ENCODE data around the gene MROH9.

The MROH9 gene

GRCh38 chr1:170993717-170994116 is 58.4 kb downstream of the MROH9 start:
- H3K4me3 ChIP-seq (ENCODE audit: low read depth in 1 of 2, low read length in 1 of 2) = no peak overlapping the region
- no peak for TF ChIP-seq CTCF (IDR thresholded peaks at IDR 0.05)
- H3K9me3 ChIP-seq = no peaks in the 10 kb centered on the region
- H3K4me1 ChIP-seq (ENCODE audit: control insufficient read depth in 1 of 2, insufficient read depth in 1 of 2, low read depth in 1 of 2, low read length in 1 of 2) = no peaks in the 10 kb centered on the region
- H3K36me3 ChIP-seq = no peaks in the 10 kb centered on the region
- H3K27me3 ChIP-seq = no peaks in the 10 kb centered on the region
- H3K27ac ChIP-seq = no peak overlapping the region

GRCh38 chr1:171014880-171015279 is 79.5 kb downstream of the MROH9 start:
- Histone ChIP-seq H3K9me3 (no peaks in the 10 kb centered on the region), H3K36me3 (no peaks in the 10 kb centered on the region), H3K4me3 (ENCODE audit: low read depth in 1 of 2, low read length in 1 of 2) (no peak overlapping the region), H3K4me1 (ENCODE audit: control insufficient read depth in 1 of 2, insufficient read depth in 1 of 2, low read depth in 1 of 2, low read length in 1 of 2) (no peaks in the 10 kb centered on the region), H3K27ac (no peak overlapping the region), H3K27me3 (no peaks in the 10 kb centered on the region)
- TF ChIP-seq CTCF (IDR thresholded peaks at IDR 0.05) = no peak

- no peaks in the 10 kb centered on the region for H3K36me3 ChIP-seq
- no peak overlapping the region for H3K27ac ChIP-seq
- TF ChIP-seq CTCF (IDR thresholded peaks at IDR 0.05) = no peak
These were observed 82.1 kb downstream of the MROH9 start for GRCh38 chr1:171017426-171017825.

GRCh38 chr1:171019971-171020370 is 84.6 kb downstream of the MROH9 start:
- H3K27me3 ChIP-seq = no peaks in the 10 kb centered on the region
- H3K36me3 ChIP-seq = no peaks in the 10 kb centered on the region
- no peaks in the 10 kb centered on the region for H3K4me1 ChIP-seq (ENCODE audit: control insufficient read depth in 1 of 2, insufficient read depth in 1 of 2, low read depth in 1 of 2, low read length in 1 of 2)
- H3K27ac ChIP-seq = no peak overlapping the region
- no peak overlapping the region for H3K4me3 ChIP-seq (ENCODE audit: low read depth in 1 of 2, low read length in 1 of 2)
- TF ChIP-seq CTCF (IDR thresholded peaks at IDR 0.05) = no peak
- H3K9me3 ChIP-seq = no peaks in the 10 kb centered on the region

More at GRCh38 chr1:171017426-171017825, 82.1 kb downstream of the MROH9 start:
- Histone ChIP-seq H3K27me3 (no peaks in the 10 kb centered on the region), H3K4me1 (ENCODE audit: control insufficient read depth in 1 of 2, insufficient read depth in 1 of 2, low read depth in 1 of 2, low read length in 1 of 2) (no peaks in the 10 kb centered on the region), H3K9me3 (no peaks in the 10 kb centered on the region), H3K4me3 (ENCODE audit: low read depth in 1 of 2, low read length in 1 of 2) (no peak overlapping the region)

DNA sequence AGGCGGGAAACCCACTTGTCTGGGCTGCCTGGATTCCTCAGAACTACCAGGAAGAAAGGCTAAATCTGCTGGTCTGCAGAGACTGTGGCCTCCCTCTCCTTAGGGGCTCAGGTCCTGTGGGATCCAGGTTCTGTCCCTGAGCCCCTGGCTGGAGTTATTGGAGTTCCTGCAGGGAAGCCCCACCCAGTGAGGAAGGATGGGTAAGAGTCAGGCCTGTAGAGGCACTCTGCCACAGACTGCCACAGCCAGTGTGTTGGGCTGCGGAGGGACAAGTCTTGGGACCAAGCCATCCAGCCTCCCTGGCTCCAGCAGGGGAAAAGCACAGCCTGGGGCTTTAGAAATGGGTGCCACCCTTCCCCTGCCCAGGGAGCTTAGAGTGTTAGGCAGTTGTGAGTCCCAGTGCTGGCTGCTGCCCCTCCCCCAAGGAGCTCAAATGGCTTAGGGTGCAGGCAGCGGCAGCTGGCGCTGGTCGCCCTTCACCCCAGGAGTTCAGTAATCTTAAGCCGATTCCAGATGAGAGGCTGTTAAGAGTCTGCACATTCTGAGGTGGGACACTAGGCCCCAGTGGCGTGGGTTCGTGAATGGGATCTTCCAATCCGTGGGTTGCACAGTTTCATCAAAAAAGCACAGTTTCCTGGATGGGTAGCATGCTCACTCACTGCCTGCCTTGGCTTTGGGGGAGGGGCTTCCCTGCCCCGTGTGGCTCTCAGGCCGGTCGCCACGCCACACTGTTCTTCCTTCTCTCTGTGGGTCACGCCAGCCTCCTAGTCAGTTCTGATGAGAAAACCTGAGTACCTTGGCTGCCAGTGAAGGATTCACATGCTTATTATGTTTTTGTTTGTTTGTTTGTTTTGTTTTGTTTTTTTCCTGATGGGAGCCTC is 97.7 kb downstream of the MROH9 start:
- TF ChIP-seq CTCF (IDR thresholded peaks at IDR 0.05) = no peak
- no peaks in the 10 kb centered on the region for H3K4me1 ChIP-seq (ENCODE audit: control insufficient read depth in 1 of 2, insufficient read depth in 1 of 2, low read depth in 1 of 2, low read length in 1 of 2)

More for the DNA sequence above, 97.7 kb downstream of the MROH9 start:
- Histone ChIP-seq H3K27ac (no peak overlapping the region), H3K27me3 (no peaks in the 10 kb centered on the region), H3K4me3 (ENCODE audit: low read depth in 1 of 2, low read length in 1 of 2) (no peak overlapping the region), H3K36me3 (no peaks in the 10 kb centered on the region), H3K9me3 (no peaks in the 10 kb centered on the region)
